ENCODE results near the gene IRF2BP1. TPM values are rescaled to one million over a fixed set of nuclear protein-coding genes. Genes with fewer than 3 reads are reported as not detected.
A peak's percentile ranks its signal among the peaks of the same experiment; 100 is the strongest.
"Not testable (repeated sequence)": the region's sequence is repeated elsewhere in the genome, so short reads cannot be mapped to it uniquely, and the experiment has no call there.

Gene IRF2BP1
- total RNA-seq, 1 donor from 2014 or later: 10.0 TPM

DNA sequence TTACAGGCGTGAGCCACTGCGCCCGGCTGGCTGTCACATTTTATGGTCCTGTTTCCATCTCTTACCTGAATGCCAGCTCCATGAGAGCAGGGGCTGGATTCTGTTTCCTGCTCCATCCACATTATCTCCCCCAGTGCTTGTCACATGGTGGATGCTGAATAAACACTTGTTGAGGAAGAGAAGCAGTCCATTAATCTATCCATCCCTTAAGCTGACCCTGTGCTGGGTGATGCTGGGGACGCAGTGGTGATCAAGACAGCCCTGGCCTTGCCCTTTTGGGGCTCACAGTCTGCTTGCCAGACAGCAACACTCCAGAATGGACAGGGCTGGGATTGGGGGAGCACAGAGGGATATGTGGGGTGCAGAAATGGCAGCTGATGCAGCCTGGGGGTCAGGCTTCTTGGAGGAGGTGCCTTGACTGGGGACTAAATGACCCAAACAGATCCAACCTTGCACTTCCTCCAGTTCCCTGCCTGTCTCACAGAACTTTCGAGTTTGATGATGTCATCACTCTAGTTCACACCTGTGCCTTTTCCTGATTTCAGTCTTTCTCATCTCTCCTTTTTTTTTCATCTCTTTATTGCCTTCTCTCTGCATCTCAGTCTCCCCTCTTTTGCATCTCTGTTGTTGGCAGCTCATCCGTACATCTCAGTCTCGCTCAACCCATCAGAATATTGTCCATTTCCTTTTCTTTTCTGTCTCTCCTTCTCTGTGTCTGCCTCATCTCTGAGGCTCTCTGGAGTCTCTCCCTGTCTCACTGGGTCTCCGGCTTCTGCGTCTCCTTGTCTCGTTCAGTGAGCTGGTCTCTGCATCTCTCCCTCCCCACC, 4.6 kb downstream of the IRF2BP1 start:
- ATAC-seq: no peak

DNA sequence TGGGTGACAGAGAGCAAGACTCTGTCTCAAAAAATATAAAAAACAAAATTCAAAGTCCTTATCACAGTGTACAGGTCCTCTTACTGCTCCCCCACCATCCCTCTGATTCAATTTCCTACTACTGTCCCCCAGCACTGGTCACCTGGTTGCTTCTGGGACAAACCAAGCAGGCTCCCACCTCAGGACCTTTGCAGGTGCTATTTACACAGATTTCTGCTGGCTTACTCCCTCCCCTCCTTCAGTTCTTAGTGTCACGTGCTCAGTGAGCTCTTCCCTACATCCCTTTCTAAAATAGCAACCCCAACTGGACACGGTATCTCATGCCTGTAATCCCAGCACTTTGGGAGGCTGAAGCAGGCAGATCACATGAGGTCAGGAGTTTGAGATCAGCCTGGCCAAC, 6.0 kb downstream of the IRF2BP1 start:
- no peak for ATAC-seq

DNA sequence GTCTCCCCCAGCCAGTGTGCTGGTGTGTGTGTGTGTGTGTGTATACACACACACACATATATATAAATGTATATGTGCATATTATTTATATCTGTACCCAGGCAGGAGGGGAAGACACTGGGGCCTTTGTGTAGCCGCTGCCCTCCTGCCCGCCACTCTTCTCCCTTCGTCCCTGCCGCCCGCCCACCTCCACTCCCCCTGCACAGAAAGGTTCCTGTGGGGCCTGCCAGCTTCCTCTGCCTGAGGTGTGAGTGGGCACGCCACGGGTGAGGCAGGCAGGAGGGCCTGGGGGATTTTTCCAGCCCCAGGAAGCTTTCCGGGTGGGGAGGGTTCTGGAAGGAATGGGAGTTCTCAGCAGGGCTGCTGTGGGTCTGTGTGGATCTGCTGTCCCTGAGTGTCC, 6.9 kb downstream of the IRF2BP1 start:
- ATAC-seq: no peak

DNA sequence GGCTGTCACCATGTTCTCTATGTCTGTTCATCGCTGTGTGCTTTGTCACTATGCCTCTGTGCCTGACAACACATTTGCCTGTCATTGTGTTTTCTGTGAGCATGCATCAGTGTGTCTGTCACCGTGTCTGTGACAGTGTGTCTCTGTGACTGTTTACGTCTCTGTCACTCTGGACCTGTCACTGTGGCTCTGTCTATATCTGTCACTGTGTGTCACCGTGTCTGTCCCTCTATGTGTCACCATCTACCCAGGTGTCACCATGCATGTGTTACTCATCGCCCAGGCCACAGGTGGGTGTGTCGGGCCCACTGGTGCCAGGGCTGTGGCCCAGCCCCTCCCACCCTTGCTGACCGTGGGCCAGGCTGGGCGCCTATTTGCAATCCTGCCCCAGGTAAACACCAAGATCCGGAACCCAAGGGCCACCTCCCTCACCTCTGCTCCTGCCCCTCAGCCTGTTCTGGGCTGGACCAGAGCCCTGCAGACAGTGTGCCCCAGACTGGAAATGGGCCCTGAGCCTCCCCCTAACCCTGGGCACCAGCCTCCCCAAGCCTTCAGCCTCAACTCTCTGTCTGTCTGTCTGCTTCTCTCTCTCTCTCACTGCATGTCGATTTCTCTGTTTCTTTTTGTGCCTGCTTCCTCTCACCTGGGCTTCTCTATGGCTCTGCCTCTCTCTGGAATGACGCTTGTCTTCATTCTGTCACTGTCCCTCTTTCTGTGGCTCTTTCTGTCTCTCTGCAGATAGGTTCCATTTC, 7.7 kb downstream of the IRF2BP1 start:
- peak; percentile 84 for ATAC-seq

DNA sequence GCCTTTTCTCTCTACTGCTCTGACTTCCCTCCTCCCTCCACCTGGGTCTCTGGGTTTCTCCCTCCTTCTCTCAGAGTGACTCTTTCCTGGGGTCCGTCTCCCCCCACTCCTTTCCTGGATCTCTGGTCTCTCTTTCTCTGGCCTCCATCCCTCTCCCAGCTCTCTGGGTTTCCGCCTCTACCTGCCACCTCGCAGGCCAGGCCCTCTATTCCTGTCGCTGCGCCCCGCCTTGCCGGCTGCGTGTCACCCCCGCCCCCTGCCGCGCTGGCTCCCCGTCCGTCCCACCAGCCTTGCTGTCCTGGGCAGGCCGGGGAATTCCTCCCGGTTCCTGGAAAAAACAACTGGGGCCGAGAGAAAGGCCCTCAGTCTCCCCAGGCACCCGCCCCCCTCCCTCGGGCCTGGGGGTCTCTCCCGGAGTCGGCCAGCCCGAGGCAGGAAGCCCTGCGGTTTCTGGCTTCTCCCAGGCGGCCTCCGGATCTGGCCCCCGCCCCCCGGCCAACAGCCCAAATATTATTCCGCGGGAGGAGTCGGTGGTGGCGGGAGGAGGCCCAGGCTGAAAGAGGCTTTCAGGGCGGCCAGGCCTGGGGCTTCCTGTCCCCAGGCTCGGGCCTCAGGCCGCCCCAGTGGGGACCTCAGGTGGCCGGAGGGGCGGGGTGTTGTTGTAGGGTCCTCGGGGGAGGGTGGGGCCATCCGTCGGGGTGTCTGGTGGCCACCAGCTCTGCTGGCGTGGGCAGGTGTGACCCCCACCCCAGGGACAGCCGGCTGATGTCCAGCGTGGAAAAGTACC, 9.3 kb downstream of the IRF2BP1 start:
- no peak for ATAC-seq

DNA sequence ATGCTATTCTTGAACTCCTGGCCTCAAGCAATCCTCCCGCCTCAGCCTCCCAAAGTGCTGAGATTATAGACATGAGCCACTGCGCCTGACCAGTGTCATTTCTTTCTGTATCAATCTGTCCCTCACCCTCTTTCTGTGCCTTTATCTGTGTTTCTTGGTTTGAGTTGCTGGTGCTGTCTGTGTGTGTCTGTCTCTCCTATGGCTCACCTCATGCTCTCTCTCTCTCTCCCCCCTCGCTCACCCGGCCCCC, 9.9 kb downstream of the IRF2BP1 start:
- ATAC-seq: no peak

DNA sequence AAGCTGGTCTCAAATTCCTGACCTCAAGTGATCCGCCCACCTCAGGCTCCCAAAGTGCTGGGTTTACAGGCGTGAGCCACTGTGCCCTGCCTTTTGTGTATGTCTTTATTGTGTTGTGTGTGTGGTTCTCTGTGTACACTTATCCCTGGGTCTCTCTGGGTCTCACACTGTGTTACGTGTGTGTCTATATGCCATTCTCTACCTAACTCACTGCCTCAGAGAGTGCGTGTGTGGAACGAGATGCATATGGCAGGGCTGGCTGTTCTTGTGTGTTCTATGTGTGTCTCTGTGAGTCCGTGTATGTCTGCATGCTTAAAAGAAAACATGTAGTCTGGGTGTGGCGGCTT, 11.3 kb downstream of the IRF2BP1 start:
- no peak for ATAC-seq

DNA sequence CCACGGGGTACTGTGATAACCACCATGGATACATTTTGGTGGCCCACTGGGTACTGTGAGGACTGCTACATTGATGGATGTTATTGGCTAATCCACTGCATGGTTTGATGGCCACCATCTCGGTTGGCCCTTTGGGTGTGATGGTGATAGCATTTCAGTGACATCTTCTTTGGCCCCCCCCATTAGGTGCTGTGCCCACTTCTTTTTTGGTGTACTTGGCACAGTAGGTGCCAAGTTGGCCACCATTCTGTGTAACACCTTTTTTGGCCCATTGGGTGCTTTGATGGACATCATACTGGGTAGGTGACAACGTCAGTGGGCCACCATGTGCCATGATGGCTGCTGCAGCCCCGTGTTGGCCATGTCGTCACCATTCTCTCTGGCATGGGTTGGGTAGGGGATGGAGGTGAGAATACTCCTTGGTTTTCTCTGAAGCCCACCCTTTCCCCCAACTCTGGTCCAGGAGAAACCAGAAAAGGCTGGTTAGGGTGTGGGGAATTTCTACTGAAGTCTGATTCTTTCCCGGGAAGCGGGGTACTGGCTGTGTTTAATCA, 12.6 kb downstream of the IRF2BP1 start:
- ATAC-seq: no peak

DNA sequence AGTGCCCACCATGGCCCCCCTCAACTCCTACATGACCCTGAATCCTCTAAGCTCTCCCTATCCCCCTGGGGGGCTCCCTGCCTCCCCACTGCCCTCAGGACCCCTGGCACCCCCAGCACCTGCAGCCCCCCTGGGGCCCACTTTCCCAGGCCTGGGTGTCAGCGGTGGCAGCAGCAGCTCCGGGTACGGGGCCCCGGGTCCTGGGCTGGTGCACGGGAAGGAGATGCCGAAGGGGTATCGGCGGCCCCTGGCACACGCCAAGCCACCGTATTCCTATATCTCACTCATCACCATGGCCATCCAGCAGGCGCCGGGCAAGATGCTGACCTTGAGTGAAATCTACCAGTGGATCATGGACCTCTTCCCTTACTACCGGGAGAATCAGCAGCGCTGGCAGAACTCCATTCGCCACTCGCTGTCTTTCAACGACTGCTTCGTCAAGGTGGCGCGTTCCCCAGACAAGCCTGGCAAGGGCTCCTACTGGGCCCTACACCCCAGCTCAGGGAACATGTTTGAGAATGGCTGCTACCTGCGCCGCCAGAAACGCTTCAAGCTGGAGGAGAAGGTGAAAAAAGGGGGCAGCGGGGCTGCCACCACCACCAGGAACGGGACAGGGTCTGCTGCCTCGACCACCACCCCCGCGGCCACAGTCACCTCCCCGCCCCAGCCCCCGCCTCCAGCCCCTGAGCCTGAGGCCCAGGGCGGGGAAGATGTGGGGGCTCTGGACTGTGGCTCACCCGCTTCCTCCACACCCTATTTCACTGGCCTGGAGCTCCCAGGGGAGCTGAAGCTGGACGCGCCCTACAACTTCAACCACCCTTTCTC, 13.6 kb downstream of the IRF2BP1 start:
- no peak for ATAC-seq

DNA sequence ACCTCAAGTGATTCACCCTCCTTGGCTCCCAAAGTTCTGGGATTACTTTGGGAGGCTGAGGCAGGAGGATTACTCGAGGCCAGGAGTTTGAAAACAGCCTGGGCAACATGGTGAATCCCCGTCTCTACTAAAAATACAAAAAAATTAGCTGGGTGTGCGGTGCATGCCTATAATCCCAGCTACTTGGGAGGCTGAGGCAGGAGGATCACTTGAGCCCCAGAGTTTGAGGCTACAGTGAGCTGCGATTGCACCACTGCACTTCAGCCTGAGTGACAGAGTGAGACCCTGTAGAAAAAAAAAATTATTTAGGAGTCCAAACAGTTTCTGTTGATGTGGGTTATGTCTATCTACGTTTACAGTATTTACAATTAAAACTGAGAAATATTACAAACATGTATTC, 15.1 kb downstream of the IRF2BP1 start:
- ATAC-seq: no peak

DNA sequence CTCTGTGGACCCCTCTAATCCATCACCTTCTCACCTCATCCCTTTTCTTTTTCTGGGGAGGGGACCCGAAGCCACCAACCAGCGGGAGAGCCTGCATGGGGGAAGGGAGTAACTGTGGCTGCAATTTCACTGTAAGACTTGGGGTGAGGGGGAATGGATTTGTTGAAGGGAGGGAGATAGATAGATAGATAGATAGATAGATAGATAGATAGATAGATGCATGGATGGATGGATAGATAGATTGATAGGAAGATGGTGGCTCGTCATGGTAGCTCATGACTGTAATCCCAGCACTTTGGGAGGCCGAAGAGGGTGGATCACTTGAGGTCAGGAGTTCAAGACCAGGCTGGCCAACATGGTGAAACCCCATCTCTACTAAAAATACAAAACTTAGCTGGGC, 18.7 kb downstream of the IRF2BP1 start:
- ATAC-seq: not testable (repeated sequence)

DNA sequence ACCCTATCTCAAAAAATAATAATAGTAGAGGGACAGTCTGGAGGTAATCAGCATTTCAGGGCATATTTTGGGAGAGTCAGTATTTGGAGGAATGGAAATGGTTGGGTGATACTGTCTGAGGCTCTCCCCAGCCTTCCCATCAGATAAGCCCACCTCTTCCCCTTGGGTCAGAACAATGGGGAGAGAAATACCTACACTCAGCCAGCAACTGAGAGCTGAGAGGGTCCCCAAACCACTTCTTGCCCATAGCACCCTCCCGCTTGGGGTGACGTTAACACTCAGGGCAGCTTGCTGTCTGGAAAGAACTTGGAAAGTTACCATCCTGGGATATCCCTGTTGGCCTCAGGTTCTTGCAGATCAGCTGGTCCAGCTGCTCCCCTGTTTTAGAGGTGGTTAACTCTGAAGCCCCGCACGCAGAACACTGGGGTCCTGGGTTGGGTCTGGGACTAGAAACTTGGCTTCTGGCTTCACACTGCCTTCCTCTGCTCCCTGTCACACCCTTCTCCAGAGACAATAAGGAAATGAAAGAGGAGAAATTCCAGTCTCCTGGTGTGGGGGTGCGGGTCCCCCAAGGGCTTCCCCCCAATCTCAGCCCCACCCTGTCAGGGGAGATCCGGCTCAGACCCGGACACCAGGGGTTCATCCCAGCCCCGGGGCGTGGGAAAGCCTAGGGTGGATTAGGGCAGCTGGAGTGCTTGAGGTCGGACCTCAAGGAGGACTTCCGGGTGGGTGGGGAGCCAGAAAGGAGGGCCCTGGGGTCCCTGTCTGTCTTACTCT, 19.4 kb downstream of the IRF2BP1 start:
- no peak for ATAC-seq

DNA sequence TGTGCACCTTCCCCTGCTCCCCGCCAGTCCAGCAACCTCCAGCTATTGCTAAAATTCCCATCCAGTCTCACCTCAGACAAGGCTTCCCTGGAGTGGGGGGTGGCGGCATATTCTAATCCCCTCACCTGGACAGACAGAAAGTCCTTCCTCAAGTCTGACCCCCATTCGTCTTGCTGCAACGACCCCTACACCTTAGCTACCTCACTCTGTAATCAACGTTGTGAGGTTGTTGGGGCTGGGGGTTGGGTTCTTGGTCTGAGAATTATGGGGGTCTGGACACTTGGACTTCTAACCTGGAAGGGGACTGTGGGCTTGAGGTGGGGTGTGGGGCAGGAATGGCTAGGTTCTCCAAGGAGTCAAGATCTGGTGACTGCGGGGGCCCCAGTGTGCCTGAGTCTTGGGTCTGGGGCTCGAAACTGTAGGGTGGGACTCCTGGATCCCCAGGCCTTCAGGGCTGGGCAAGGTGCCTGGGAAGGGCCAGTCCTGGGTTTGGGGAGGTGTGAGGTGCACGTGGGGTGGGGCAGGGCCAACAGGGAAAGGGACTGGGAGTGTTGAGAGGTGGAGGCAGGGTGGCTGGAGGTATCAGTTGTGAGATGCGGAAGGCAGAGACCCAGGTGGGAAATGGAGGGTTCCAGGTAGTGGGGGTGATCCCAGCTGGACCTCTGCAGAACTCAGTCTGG, 20.5 kb downstream of the IRF2BP1 start:
- no peak for ATAC-seq

DNA sequence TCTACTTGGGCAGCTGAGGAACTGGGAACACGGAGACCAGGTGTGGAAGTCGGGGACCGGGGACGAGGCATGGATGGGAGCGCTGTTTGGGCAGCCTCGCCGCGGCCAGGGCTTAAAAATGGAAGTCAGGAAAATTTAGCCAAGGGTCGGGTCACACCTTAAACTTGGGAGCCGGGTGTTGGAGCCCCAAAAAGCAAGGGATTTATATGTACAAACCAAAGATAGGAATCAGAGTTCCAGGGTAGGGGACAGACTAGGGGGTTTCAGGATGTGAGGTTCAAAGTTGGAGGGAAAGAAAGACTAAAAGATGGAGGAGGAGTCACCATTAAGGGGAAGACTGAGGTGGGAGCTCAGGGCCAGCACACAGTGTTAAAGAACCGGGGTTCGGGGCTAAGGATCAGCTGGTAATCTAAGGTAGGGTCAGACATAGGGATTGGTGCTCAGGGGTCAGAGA, 21.3 kb downstream of the IRF2BP1 start:
- ATAC-seq: no peak

DNA sequence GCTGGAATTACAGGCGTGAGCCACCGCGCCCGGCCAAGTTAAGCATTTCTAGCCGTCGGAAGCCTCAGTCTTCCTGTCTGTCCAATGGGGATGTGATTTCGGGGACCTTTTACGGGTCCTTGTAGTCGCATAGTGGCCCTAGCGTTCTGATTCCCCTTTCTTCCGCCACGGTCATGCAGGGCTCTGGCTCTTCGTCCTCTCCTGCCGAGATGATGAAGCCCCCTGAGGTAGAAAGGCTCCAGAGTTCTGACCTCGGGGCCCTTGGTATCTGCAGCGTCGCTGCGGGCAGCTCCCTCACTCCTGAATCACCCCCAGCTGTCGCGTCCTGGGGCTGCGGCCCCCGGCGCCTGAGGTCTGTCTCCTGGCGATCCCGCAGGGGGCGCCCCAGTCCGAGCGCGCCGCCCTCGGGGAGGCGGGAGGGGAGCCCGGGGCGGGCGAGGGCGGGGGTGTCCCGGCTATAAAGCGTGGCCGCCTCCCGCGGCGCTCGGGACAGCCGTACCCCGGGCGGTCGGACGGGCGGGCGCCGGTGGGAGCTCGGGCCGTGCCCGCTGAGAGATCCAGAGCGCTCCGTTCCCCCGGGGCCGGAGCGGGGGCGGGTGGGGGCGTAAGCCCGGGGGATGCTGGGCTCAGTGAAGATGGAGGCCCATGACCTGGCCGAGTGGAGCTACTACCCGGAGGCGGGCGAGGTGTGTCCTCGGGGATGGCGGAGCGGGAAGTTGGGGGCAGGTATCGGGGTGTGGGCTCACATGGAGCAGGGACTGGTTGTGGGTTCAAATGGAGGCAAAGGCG, 21.9 kb downstream of the IRF2BP1 start, which contains the start of gene FOXA3:
Gene FOXA3 (plus strand): TSS at position 487 of the 789 bp plus-strand sequence. CDS start 131 bp downstream, at position 618.
- ATAC-seq: peak; percentile 23

DNA sequence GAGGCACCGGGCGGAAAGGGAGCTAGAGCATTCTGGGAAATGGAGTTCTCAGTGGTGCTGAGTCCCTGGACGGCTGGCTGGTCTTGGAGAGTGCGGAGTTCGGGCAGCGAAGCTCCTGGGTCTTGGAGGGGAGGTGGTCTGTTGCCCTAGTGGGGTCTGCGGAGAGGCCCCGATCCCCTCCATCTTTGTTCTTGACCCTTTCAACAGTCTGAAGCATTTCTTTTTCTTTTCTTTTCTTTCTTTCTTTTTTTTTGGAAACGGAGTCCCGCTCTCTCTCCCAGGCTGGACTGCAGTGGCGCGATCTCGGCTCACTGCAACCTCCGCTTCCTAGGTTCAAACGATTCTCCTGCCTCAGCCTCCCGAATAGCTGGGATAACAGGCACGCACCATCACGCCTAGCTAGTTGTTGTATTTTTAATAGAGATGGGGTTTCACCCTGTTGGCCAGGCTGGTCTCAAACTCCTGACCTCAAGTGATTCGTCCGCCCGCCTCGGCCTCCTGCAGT, 22.6 kb downstream of the IRF2BP1 start:
- ATAC-seq: no peak

DNA sequence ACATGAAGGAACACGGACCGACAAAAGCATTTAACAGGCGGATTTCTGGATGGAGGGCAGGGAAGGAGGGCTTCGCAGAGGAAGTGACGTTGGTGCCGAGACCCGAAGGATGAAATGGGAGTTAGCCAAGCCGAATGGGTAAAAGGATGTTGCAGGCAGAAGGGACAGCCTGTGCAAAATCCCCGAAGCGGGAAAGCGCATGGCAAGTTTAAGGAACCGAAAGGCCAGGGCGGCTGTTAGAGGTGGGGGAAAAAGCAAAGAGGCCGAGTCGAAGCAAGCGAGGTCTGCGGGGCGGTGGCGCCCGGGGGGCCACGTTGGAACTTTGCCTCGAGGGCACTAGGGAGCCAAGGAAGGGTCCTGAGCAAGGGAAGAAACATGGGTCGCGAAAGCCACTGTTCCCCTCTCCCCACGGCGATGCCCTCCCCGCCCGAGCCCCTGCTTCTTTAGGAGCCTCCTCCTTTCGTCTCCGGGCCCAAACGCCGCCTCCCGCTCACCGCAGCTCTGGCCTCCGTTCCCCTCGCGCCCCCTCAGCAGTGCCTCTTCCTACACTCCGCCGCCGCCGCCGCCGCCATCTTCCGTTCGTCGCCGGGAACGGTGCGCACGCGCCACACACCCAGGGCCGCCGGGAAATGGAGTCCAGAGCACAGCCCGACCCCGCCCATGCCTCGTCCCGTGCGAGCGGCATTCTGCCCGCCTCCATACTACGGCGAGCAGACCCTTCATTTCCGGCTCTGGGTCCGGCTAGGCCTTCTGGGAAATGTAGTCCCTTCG, 23.2 kb downstream of the IRF2BP1 start, which contains the start of gene SYMPK:
Gene SYMPK (minus strand): TSS at position 584 of the 771 bp plus-strand sequence. CDS start 8,652 bp downstream, outside the sequence.
- peak; percentile 98 for ATAC-seq

DNA sequence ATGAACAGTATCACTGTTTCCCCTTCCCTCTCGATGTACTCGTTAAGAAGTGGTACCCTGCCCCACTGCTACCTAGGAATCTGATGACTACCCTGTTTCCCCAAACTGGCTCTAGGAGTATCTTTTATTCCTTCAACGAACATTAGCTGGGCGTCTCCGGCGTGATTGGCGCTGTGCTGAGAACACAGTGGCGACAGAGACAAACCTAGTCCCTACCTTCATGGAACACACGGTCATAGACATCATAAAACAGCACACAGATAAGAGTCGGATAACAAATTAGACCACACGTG, 23.7 kb downstream of the IRF2BP1 start:
- peak; percentile 1 for ATAC-seq
